Embryonic facial prominence (tissue), 1 donor: Measurements from ENCODE around the gene HHIP.
"Not testable (repeated sequence)": the region's sequence is repeated elsewhere in the genome, so short reads cannot be mapped to it uniquely, and the experiment has no call there.

Experiments
- DNase-seq: peaks from one replicate; pipeline ENCODE4 v3.0.0-alpha.2; 2016; ENCODE audit errors: extremely low spot score

HHIP gene

DNA sequence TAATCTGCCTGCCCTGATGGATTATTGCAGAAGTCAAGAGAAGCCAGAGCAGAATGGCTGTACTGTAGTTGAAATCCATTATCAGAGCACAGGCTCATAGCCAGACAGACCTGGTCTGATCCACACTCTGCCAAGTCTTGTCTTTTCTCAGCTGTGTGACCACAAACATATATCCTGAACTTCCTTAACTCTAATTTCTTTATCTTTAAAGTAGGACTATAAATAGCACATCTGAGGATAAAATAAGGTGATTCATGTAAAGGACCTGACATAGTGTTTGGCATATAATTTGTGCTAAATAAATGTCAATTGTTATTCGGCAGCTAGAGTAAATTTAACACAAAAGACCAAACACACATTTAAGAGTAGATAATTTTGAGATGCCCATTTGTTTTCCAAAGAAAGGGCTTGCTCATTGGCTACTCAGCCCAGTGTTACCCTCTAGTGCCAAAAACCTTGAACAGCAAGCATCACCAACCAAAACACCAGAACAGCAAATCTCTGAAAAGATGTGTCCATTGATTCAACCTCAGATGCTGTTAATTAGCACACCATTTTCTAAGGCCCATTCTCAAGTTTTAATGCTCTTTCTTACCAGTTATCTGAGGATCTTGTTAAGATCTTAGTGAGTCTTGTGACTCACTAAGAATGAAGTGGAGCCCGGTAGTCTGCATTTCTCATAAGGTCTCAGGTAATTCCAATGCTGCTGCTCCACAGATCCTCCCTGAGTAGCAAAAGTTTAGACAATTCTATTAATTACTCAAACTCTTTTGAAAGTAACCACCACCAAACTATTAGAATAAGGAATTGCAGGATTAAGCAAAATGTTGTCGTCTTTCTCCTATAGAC, 108.8 kb downstream of the HHIP start:
- DNase-seq: no peak

DNA sequence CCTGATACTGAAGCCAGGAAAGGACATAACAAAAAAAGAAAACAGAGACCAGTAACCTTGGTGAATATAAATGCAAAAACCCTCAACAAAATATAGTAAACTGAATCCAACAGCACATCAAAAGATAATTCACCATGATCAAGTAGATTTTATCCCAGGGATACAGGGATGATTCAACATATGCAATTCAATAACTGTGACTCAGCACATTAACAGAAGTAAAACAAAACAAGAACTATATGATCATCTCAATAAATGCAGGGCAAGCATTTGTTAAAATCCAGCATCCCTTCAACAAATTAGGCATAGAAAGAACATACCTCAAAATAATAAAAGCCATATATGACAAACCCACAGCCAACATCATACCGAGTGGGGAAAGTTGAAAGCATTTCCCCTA, 112.0 kb downstream of the HHIP start:
- no peak for DNase-seq

DNA sequence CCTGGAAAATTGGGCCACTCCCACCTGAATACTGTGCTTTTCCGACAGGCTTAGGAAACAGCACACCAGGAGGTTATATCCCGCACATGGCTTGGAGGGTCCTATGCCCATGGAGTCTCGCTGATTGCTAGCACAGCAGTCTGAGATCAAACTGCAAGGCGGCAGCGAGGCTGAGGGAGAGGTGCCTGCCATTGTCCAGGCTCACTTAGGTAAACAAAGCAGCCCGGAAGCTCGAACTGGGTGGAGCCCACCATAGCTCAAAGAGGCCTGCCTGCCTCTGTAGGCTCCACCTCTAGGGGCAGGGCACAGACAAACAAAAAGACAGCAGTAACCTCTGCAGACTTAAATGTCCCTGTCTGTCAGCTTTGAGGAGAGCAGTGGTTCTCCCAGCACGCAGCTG, 122.9 kb downstream of the HHIP start:
- not testable (repeated sequence) for DNase-seq

DNA sequence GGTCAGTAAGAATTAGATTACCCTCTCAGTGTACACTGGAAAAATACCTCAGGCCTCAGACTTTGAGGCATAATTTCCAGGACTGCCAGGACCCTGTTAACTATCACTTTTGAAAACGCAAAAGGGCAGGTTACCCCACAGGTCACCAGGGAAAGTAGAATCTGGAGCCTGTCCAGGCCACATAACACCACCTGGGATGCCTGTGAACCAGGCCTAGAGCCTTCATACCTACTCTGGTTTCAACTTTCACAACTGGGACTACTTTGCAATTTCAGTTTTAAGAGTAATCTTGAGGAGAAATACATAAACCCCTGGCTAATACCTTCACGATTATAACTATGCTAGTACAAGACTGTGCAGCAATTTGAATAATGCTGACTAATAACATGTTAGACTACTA, 132.4 kb downstream of the HHIP start:
- DNase-seq: no peak

DNA sequence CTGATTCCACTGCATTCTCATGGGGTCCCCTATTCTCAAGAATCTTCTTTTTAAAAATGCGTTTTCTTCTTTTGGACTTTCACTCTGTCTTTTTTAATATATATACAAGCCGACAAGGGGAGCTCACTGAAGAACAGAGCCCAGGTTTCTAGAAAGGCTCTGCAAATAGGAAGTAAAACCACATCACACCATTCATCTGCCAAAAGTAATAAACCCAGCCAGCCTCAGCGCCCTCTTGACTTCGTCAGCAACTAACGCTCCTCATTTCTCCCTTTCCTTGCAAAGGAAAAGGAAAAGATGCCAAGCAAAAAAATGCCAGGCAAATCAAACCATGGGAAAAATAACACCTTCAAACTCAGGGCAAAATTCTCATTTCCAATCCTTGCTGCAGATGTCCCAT, 136.4 kb downstream of the HHIP start:
- no peak for DNase-seq

DNA sequence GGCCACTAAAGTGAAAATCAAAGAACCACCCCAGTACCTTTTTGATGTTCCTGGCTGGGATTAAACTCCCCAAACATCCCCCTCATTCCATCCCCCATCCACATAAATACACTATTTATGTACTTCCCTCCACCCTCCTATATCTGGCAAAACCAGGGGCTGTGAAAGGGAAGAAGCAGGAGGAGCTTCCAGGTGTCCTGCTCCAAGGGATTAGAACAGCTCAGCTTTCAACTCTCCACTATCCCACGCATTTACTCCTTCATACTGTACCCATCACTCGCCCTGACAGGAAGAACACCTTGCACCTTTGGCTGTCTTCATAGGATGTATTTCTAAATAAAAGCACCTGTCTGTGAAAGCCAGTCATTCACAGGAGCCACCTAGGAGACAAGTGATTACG, 140.0 kb downstream of the HHIP start:
- DNase-seq: no peak

DNA sequence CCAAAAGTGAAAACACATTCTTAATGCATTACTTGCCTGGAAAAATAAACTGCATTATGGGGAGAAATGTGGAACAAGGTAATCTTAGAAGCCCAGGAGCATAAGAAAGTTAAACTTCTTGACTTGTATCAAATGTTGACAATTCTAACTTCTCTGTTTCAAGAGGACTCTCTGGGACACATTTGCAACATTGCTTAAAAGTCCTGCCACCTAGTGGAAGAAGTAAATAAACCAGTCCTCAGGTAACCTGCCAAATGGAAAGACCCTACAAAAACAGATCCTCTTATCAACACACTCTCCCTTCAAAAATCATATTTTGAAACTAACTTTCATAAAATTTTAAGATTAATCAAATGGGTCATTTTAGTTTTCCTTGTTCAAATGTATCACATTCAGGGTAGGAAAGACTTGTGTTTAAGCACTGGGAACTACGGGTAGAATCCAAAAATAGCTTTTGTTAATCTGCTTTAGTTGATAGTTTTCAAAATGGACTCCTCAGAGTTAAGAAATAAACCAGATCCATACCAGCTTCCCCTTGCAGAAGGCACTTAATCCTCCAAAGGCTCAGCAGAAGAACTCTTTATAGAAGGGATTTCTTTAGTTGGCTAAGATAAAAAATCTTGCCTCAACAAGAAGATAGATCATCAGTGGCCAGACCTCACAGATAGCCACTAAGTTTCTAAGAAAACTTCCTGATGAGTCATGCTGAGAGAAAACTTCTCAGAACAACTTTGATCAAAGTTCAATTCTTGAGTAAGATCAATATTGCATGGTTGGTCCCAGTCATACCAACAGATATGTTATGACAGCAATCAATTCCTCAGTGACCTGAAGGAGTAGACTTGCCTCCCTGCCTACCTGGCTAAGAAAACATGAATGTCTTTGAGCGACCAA, 141.7 kb downstream of the HHIP start:
- DNase-seq: no peak

DNA sequence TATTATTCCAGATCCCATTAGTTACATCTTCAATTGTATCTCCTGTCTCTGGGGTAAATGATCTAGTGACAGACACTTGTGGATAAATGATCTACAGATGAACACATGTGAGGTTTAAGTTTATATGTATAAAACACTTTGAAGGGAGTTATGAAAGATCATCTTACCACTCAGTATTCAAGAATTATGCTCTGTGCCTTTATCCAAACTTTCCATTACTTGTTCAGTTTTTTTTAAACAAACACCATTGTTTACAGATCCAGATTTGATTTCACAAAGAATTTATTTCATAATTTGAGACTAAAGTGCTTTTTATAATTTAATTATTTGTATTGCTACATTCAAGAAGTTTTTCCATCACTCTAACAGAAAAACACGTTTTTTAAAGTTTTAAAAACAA, 142.5 kb downstream of the HHIP start:
- no peak for DNase-seq

DNA sequence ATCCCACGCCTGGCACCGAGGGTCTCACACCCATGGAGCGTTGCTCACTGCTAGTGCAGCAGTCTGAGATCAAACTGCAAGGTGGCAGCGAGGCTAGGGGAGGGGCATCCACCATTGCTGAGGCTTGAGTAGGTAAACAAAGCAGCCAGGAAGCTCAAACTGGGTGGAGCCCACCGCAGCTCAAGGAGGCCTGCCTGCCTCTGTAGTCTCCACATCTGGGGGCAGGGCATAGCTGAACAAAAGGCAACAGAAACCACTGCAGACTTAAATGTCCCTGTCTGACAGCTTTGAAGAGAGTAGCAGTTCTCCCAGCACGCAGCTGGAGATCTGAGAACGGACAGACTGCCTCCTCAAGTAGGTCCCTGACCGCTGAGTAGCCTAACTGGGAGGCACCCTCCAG, 146.0 kb downstream of the HHIP start:
- DNase-seq: not testable (repeated sequence)
